Gastroesophageal sphincter (tissue), 3 donors: ENCODE results near the gene RAB36.

Experiments
- EP300 ChIP-seq: sonication (generic); formaldehyde crosslinking; IDR thresholded peaks from one replicate; pipeline ENCODE4 v1.6.1; 2017; ENCODE audit warnings: antibody characterized with exemption, mild to moderate bottlenecking
- POLR2AphosphoS5 ChIP-seq: sonication (generic); formaldehyde crosslinking; IDR thresholded peaks from one replicate; pipeline ENCODE4 v1.6.1; 2017; ENCODE audit warnings: antibody characterized with exemption
- TF ChIP-seq, protein P1 (sequence below), 4 experiments: fragments of 200-600 bp in 2 of 4; fragments of 450-650 bp in 2 of 4; sonication (generic) in 1 of 4; IDR thresholded peaks; one replicate each; pipeline ENCODE4 v1.5.1; 2017 to 2019; ENCODE audit warnings: antibody characterized with exemption in 4 of 4, mild to moderate bottlenecking in 2 of 4, moderate library complexity in 2 of 4

DNA sequence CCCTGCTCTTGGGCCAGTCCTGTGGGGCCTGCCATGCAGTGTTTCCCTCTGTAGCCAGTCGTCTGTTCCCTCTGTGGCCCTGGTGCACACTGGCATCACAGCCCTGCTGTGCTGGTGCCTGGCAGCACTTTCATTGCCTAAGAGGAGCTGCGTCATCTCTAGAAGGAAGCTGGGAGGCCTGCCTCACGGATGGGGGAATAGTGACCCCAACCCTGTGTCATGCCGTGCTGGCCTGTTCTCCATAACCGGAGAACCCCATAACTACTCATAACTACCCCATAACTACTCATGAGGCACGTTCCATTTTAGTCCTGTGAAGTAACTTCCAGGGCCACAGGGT, 14.0 kb downstream of the RAB36 start:
- no peak for TF ChIP-seq EP300
- TF ChIP-seq, protein P1, sequence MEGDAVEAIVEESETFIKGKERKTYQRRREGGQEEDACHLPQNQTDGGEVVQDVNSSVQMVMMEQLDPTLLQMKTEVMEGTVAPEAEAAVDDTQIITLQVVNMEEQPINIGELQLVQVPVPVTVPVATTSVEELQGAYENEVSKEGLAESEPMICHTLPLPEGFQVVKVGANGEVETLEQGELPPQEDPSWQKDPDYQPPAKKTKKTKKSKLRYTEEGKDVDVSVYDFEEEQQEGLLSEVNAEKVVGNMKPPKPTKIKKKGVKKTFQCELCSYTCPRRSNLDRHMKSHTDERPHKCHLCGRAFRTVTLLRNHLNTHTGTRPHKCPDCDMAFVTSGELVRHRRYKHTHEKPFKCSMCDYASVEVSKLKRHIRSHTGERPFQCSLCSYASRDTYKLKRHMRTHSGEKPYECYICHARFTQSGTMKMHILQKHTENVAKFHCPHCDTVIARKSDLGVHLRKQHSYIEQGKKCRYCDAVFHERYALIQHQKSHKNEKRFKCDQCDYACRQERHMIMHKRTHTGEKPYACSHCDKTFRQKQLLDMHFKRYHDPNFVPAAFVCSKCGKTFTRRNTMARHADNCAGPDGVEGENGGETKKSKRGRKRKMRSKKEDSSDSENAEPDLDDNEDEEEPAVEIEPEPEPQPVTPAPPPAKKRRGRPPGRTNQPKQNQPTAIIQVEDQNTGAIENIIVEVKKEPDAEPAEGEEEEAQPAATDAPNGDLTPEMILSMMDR (IDR thresholded peaks at IDR 0.05) = no peak
- TF ChIP-seq POLR2AphosphoS5 = no peak
